Liver (tissue), 9 donors: ENCODE results near the gene RAB17. TPM values are rescaled to one million over a fixed set of nuclear protein-coding genes. Genes with fewer than 3 reads are reported as not detected.

Experiments used
- DNase-seq: peaks from one replicate; pipeline ENCODE4 v3.0.0-alpha.2; 2017; ENCODE audit warnings: low spot score
- H3K27ac ChIP-seq, 2 donors: one replicate each; pipeline ENCODE4 v1.7.0; 2013; ENCODE audit warnings: inconsistent platforms in 2 of 2, low read length in 2 of 2, control low read depth in 1 of 2, low read depth in 1 of 2, mild to moderate bottlenecking in 1 of 2
- H3K27me3 ChIP-seq, 4 donors: one replicate each; pipeline versions ENCODE4 v1.6.1 to v1.7.0; 2013; ENCODE audit warnings: low read length in 3 of 4, inconsistent platforms in 1 of 4, mild to moderate bottlenecking in 1 of 4, moderate library complexity in 1 of 4; ENCODE audit not compliant: control insufficient read depth in 4 of 4, insufficient read depth in 4 of 4
- H3K36me3 ChIP-seq, 4 donors: one replicate each; pipeline versions ENCODE4 v1.6.1 to v1.7.0; 2013; ENCODE audit warnings: low read length in 3 of 4, mild to moderate bottlenecking in 3 of 4, low read depth in 1 of 4, moderate library complexity in 1 of 4; ENCODE audit not compliant: control insufficient read depth in 4 of 4, insufficient read depth in 3 of 4
- H3K4me1 ChIP-seq, 4 donors: one replicate each; pipeline versions ENCODE4 v1.6.1 to v1.7.0; 2013; ENCODE audit warnings: low read length in 3 of 4, mild to moderate bottlenecking in 3 of 4, moderate library complexity in 1 of 4; ENCODE audit not compliant: control insufficient read depth in 4 of 4, insufficient read depth in 4 of 4
- H3K4me3 ChIP-seq, 3 donors: one replicate each; pipeline versions ENCODE4 v1.6.1 to v1.7.0; 2013; ENCODE audit warnings: low read length in 3 of 3, control low read depth in 1 of 3, low read depth in 1 of 3, mild to moderate bottlenecking in 1 of 3
- H3K9ac ChIP-seq, 2 donors: one replicate each; pipeline ENCODE4 v1.7.0; 2013; ENCODE audit warnings: low read length in 2 of 2, mild to moderate bottlenecking in 2 of 2, moderate library complexity in 2 of 2, control low read depth in 1 of 2, low read depth in 1 of 2
- H3K9me3 ChIP-seq, 4 donors: one replicate each; pipeline versions ENCODE4 v1.6.1 to v1.7.0; 2013; ENCODE audit warnings: low read length in 3 of 4; ENCODE audit not compliant: control insufficient read depth in 4 of 4
- EGR1 ChIP-seq, 2 donors: IDR thresholded peaks; 2 replicates each; pipeline ENCODE4 v1.6.1; 2016 to 2018; ENCODE audit warnings: antibody characterized with exemption in 2 of 2, low read depth in 2 of 2
- FOXA1 ChIP-seq: IDR thresholded peaks from 2 replicates; pipeline ENCODE4 v1.6.1; 2016; ENCODE audit warnings: antibody characterized with exemption
- FOXA2 ChIP-seq: IDR thresholded peaks from 2 replicates; pipeline ENCODE4 v1.6.1; 2016; ENCODE audit warnings: antibody characterized with exemption
- GABPA ChIP-seq, 2 donors: IDR thresholded peaks in 1 of 2; conservative IDR thresholded peaks in 1 of 2; 2 replicates each; pipeline ENCODE4 v1.6.1; 2016; ENCODE audit warnings: antibody characterized with exemption in 2 of 2, mild to moderate bottlenecking in 1 of 2, moderate library complexity in 1 of 2
- HNF4A ChIP-seq, 2 donors: conservative IDR thresholded peaks; 2 replicates each; pipeline ENCODE4 v1.6.1; 2016; ENCODE audit warnings: antibody characterized with exemption in 2 of 2, mild to moderate bottlenecking in 2 of 2
- HNF4G ChIP-seq: IDR thresholded peaks from 2 replicates; pipeline ENCODE4 v1.6.1; 2016; ENCODE audit warnings: antibody characterized with exemption
- JUND ChIP-seq, 2 donors: IDR thresholded peaks; 2 replicates each; pipeline ENCODE4 v1.6.1; 2016; ENCODE audit warnings: antibody characterized with exemption in 2 of 2
- NR2F2 ChIP-seq: IDR thresholded peaks from 2 replicates; pipeline ENCODE4 v1.6.1; 2016; ENCODE audit warnings: antibody characterized with exemption
- RXRA ChIP-seq, 2 donors: IDR thresholded peaks; 2 replicates each; pipeline ENCODE4 v1.6.1; 2017 to 2018; ENCODE audit warnings: antibody characterized with exemption in 2 of 2, mild to moderate bottlenecking in 1 of 2
- SP1 ChIP-seq: IDR thresholded peaks from 2 replicates; pipeline ENCODE4 v1.6.1; 2018; ENCODE audit warnings: antibody characterized with exemption, mild to moderate bottlenecking
- TAF1 ChIP-seq: conservative IDR thresholded peaks from 2 replicates; pipeline ENCODE4 v1.6.1; 2016; ENCODE audit warnings: antibody characterized with exemption, mild to moderate bottlenecking
- YY1 ChIP-seq: IDR thresholded peaks from 2 replicates; pipeline ENCODE4 v1.6.1; 2016; ENCODE audit warnings: antibody characterized with exemption, mild to moderate bottlenecking
- WGBS: extraction: QIAGEN DNeasy Blood & Tissue Kit; methylation state at CpG from one replicate; pipeline ENCODE4 v1.1.7; 2013; 5-methylcytosine and 5-hydroxymethylcytosine counted together
- polyA plus RNA-seq, 2 donors: library from polyadenylated mRNA; stranded (reverse) in 1 of 2; unstranded in 1 of 2; fragments of 200-250 nt in 1 of 2; fragments of >200 nt in 1 of 2; fragmentation: Nextera tagmentation in 1 of 2; extraction: Ambion mirVana in 1 of 2; gene quantifications; one replicate each; pipeline versions ENCODE4 v1.2.1 to v1.2.3, GENCODE V29; 2013 to 2015
- total RNA-seq, 2 donors: library from RNA; depleted of rRNA; stranded (reverse); fragments of >200 nt; gene quantifications; one replicate each; pipeline ENCODE4 v1.2.3, GENCODE V29; 2014
- TF ChIP-seq, protein P1 (sequence below): IDR thresholded peaks from 2 replicates; pipeline ENCODE4 v1.6.1; 2016; ENCODE audit warnings: antibody characterized with exemption
- TF ChIP-seq, protein P2 (sequence below): IDR thresholded peaks from 2 replicates; pipeline ENCODE4 v1.6.1; 2016; ENCODE audit warnings: antibody characterized with exemption
- TF ChIP-seq, protein P3 (sequence below): IDR thresholded peaks from 2 replicates; pipeline ENCODE4 v1.6.1; 2016; ENCODE audit warnings: antibody characterized with exemption, mild to moderate bottlenecking
- TF ChIP-seq, protein P4 (sequence below): IDR thresholded peaks from 2 replicates; pipeline ENCODE4 v1.6.1; 2016; ENCODE audit warnings: antibody characterized with exemption
- TF ChIP-seq, protein P5 (sequence below): fragments of 150-350 bp; IDR thresholded peaks from 2 replicates; pipeline ENCODE4 v1.5.1; 2017; ENCODE audit warnings: improper control_type of control experiment, low read depth, low read length; ENCODE audit not compliant: missing input control
- donor health status: healthy.
- donor health status: healthy.
- donor health status: healthy.
- donor health status: healthy.
- donor health status: healthy.

RAB17 gene
- total and polyA plus RNA-seq, 4 donors, result 17.8 to 96.5 (median 74.9) TPM

DNA sequence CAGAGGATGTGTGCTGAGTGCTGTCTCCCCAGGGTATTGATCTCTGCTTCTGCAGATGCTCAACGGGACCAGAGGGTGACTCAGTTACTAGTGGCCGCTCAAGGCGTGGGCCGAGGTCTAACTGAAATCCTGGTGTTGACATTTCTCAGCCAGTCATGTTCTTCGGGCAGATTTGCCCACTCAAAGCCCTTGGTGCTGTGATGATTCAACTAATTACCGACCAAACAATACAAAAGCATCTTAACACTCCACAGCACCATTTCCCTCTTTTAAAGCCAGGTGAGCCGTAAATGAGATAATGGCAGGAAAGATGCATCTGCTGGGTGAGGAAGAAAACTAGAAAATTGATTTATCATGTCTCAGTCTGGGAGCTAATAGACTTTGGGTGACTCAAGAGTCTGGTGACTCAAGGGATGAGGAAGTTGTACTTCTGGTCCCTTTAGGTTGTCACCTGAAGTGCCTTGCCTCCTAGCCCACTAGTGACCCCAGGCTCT is 56.8 kb downstream of the RAB17 start:
- TF ChIP-seq, protein P1, sequence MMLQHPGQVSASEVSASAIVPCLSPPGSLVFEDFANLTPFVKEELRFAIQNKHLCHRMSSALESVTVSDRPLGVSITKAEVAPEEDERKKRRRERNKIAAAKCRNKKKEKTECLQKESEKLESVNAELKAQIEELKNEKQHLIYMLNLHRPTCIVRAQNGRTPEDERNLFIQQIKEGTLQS, result no peak
- TF ChIP-seq FOXA2 (no peak), GABPA (IDR thresholded peaks at IDR 0.05 in 1 of 2, conservative IDR thresholded peaks at IDR 0.05 in 1 of 2) (no peak), TAF1 (no peak), SP1 (no peak), HNF4G (no peak), HNF4A (conservative IDR thresholded peaks at IDR 0.05) (no peak), RXRA (IDR thresholded peaks at IDR 0.05) (no peak), YY1 (no peak), NR2F2 (no peak), FOXA1 (no peak), EGR1 (IDR thresholded peaks at IDR 0.05; ENCODE audit: low read depth in 2 of 2) (no peak), JUND (IDR thresholded peaks at IDR 0.05) (no peak)
- TF ChIP-seq, protein P2, sequence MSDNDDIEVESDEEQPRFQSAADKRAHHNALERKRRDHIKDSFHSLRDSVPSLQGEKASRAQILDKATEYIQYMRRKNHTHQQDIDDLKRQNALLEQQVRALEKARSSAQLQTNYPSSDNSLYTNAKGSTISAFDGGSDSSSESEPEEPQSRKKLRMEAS, result no peak
- TF ChIP-seq, protein P3, sequence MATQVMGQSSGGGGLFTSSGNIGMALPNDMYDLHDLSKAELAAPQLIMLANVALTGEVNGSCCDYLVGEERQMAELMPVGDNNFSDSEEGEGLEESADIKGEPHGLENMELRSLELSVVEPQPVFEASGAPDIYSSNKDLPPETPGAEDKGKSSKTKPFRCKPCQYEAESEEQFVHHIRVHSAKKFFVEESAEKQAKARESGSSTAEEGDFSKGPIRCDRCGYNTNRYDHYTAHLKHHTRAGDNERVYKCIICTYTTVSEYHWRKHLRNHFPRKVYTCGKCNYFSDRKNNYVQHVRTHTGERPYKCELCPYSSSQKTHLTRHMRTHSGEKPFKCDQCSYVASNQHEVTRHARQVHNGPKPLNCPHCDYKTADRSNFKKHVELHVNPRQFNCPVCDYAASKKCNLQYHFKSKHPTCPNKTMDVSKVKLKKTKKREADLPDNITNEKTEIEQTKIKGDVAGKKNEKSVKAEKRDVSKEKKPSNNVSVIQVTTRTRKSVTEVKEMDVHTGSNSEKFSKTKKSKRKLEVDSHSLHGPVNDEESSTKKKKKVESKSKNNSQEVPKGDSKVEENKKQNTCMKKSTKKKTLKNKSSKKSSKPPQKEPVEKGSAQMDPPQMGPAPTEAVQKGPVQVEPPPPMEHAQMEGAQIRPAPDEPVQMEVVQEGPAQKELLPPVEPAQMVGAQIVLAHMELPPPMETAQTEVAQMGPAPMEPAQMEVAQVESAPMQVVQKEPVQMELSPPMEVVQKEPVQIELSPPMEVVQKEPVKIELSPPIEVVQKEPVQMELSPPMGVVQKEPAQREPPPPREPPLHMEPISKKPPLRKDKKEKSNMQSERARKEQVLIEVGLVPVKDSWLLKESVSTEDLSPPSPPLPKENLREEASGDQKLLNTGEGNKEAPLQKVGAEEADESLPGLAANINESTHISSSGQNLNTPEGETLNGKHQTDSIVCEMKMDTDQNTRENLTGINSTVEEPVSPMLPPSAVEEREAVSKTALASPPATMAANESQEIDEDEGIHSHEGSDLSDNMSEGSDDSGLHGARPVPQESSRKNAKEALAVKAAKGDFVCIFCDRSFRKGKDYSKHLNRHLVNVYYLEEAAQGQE, result no peak
- TF ChIP-seq, protein P4, sequence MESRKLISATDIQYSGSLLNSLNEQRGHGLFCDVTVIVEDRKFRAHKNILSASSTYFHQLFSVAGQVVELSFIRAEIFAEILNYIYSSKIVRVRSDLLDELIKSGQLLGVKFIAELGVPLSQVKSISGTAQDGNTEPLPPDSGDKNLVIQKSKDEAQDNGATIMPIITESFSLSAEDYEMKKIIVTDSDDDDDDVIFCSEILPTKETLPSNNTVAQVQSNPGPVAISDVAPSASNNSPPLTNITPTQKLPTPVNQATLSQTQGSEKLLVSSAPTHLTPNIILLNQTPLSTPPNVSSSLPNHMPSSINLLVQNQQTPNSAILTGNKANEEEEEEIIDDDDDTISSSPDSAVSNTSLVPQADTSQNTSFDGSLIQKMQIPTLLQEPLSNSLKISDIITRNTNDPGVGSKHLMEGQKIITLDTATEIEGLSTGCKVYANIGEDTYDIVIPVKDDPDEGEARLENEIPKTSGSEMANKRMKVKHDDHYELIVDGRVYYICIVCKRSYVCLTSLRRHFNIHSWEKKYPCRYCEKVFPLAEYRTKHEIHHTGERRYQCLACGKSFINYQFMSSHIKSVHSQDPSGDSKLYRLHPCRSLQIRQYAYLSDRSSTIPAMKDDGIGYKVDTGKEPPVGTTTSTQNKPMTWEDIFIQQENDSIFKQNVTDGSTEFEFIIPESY, result no peak
- TF ChIP-seq, protein P5, sequence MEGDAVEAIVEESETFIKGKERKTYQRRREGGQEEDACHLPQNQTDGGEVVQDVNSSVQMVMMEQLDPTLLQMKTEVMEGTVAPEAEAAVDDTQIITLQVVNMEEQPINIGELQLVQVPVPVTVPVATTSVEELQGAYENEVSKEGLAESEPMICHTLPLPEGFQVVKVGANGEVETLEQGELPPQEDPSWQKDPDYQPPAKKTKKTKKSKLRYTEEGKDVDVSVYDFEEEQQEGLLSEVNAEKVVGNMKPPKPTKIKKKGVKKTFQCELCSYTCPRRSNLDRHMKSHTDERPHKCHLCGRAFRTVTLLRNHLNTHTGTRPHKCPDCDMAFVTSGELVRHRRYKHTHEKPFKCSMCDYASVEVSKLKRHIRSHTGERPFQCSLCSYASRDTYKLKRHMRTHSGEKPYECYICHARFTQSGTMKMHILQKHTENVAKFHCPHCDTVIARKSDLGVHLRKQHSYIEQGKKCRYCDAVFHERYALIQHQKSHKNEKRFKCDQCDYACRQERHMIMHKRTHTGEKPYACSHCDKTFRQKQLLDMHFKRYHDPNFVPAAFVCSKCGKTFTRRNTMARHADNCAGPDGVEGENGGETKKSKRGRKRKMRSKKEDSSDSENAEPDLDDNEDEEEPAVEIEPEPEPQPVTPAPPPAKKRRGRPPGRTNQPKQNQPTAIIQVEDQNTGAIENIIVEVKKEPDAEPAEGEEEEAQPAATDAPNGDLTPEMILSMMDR, result no peak
- Histone ChIP-seq H3K9ac (no peak overlapping the region), H3K27me3 (no peaks in the 10 kb centered on the region), H3K4me1 (no peaks in the 10 kb centered on the region), H3K4me3 (no peak overlapping the region), H3K9me3 (no peaks in the 10 kb centered on the region), H3K27ac (no peak overlapping the region), H3K36me3 (peaks cover 3 to 5% (median 4%) of the 10 kb centered on the region in 4 donors)
- no peak for DNase-seq
- 93% methylated on average over 7 of the region's 7 CpGs for WGBS

DNA sequence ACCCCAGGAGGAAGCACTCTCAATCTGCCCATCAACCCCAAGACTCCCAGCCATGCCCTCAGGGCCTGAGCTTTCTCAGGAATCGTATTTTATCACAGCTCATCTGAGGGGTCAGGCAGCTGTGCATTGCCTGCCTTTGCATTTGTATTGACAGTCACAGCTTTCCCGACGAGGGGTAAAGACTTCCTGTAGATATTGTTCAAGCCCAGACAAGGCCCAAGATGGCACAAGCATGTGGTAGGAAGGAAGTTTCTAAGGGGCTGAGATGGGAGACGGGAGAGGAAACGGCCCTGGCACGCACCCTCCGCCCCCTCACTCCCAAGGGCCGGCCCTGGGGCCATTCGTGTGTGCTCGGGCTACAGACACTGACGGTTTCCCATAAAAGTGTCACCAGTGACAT is 58.4 kb downstream of the RAB17 start:
- Histone ChIP-seq H3K36me3 (peaks cover 4 to 12% (median 7%) of the 10 kb centered on the region in 4 donors), H3K4me1 (no peaks in the 10 kb centered on the region), H3K27me3 (no peaks in the 10 kb centered on the region), H3K27ac (no peak overlapping the region), H3K9me3 (no peaks in the 10 kb centered on the region), H3K4me3 (no peak overlapping the region), H3K9ac (no peak overlapping the region)
- WGBS, result 84% methylated on average over 11 of the region's 11 CpGs
- DNase-seq, result no peak
- TF ChIP-seq GABPA (IDR thresholded peaks at IDR 0.05 in 1 of 2, conservative IDR thresholded peaks at IDR 0.05 in 1 of 2) (no peak), TAF1 (no peak), SP1 (no peak), NR2F2 (no peak), JUND (IDR thresholded peaks at IDR 0.05) (no peak), HNF4A (conservative IDR thresholded peaks at IDR 0.05) (no peak)
- TF ChIP-seq, protein P3, result no peak
- TF ChIP-seq, protein P2, result no peak
- TF ChIP-seq, protein P4, result no peak
